HEK293T (cell line): Measurements from ENCODE around the gene ARFGEF3.

Experiments
- ELF4 ChIP-seq: fragments of 450-650 bp; IDR thresholded peaks from 2 replicates; pipeline ENCODE4 v1.6.1; 2017; ENCODE audit warnings: antibody characterized with exemption
- FOXK2 ChIP-seq: fragments of 450-650 bp; IDR thresholded peaks from 2 replicates; pipeline ENCODE4 v1.6.1; 2016; ENCODE audit warnings: mild to moderate bottlenecking
- FOXM1 ChIP-seq: fragments of 450-650 bp; IDR thresholded peaks from 2 replicates; pipeline ENCODE4 v1.6.1; 2017; ENCODE audit warnings: mild to moderate bottlenecking, borderline replicate concordance
- L3MBTL2 ChIP-seq: fragments of 450-650 bp; conservative IDR thresholded peaks from 2 replicates; pipeline ENCODE4 v1.6.1; 2016; ENCODE audit warnings: mild to moderate bottlenecking
- LEF1 ChIP-seq: fragments of 450-650 bp; IDR thresholded peaks from 2 replicates; pipeline ENCODE4 v1.6.1; 2017; ENCODE audit warnings: mild to moderate bottlenecking, borderline replicate concordance
- NFRKB ChIP-seq: fragments of 450-650 bp; IDR thresholded peaks from 2 replicates; pipeline ENCODE4 v1.6.1; 2016; ENCODE audit warnings: mild to moderate bottlenecking, moderate library complexity
- SP1 ChIP-seq: fragments of 450-650 bp; IDR thresholded peaks from 2 replicates; pipeline ENCODE4 v1.6.1; 2017
- SUZ12 ChIP-seq: fragments of 450-650 bp; IDR thresholded peaks from 2 replicates; pipeline ENCODE4 v1.6.1; 2016; ENCODE audit warnings: mild to moderate bottlenecking
- TARDBP ChIP-seq: fragments of 450-650 bp; IDR thresholded peaks from 2 replicates; pipeline ENCODE4 v1.6.1; 2016
- ZNF384 ChIP-seq: fragments of 450-650 bp; IDR thresholded peaks from 2 replicates; pipeline ENCODE4 v1.6.1; 2016

DNA sequence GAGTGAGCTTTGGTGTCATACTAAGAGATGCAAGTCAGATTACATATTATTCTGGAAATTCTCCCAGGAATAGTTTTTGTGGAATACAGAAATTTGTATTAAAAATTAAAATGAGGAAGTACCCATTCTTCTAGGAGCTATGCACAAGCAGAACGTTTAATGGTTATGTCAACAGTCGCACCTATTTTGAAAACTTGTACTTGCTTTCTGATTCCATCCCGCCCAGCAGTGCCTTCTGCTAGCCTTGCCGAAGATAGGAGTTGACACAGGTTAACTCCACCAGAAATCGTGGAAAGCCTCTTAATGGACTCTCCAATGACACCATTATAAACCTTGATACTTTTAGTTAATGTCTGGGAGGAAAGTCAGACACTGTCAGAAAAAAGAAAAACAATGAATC lies 49.9 kb downstream of the ARFGEF3 start:
- TF ChIP-seq SP1 (no peak), ZNF384 (no peak), ELF4 (no peak), FOXM1 (no peak), L3MBTL2 (no peak), FOXK2 (no peak), TARDBP (no peak), NFRKB (no peak), SUZ12 (no peak), LEF1 (no peak)
